ENCODE data around the gene KLHL33. TPM values are rescaled to one million over a fixed set of nuclear protein-coding genes. Genes with fewer than 3 reads are reported as not detected.

Gene KLHL33
- polyA plus RNA-seq, 3 donors: 0.04 TPM; not detected in 2

- Histone ChIP-seq H3K9me3 (replicated peaks in 1 of 2; ENCODE audit: control insufficient read depth in 1 of 2, insufficient read depth in 1 of 2, low read length in 2 of 2) (no peaks in the 10 kb centered on the region), H3K79me2 (ENCODE audit: insufficient read depth, low read length) (no peaks in the 10 kb centered on the region), H3K4me2 (replicated peaks; ENCODE audit: extremely low read depth, low read length, poor library complexity, severe bottlenecking) (peak overlapping the region; percentile 58), H3K27me3 (ENCODE audit: control insufficient read depth in 2 of 2, insufficient read depth in 2 of 2, low read length in 2 of 2) (no peaks in the 10 kb centered on the region), H4K20me1 (ENCODE audit: insufficient read depth, low read length) (no peaks in the 10 kb centered on the region), H3K36me3 (replicated peaks in 1 of 2; ENCODE audit: control insufficient read depth in 1 of 2, insufficient read depth in 2 of 2, low read length in 2 of 2) (peaks cover 9 to 17% of the 10 kb centered on the region in 2 donors), H3K4me3 (replicated peaks in 1 of 3; ENCODE audit: low read depth in 2 of 3, low read length in 3 of 3) (peak overlapping the region in 1 of 3 experiments; percentile 38), H3K9ac (ENCODE audit: insufficient read depth, low read length, poor library complexity, severe bottlenecking) (no peak overlapping the region), H3K4me1 (ENCODE audit: control insufficient read depth in 1 of 2, insufficient read depth in 2 of 2, low read length in 2 of 2) (peaks cover 52 to 58% of the 10 kb centered on the region in 2 donors), H2AFZ (ENCODE audit: insufficient read depth, low read depth, low read length, poor library complexity, severe bottlenecking) (peak overlapping the region; percentile 56), H3K27ac (ENCODE audit: low read depth in 1 of 2, low read length in 2 of 2) (peak overlapping the region in 1 of 2 donors; percentile 21)
- TF ChIP-seq, protein P1, sequence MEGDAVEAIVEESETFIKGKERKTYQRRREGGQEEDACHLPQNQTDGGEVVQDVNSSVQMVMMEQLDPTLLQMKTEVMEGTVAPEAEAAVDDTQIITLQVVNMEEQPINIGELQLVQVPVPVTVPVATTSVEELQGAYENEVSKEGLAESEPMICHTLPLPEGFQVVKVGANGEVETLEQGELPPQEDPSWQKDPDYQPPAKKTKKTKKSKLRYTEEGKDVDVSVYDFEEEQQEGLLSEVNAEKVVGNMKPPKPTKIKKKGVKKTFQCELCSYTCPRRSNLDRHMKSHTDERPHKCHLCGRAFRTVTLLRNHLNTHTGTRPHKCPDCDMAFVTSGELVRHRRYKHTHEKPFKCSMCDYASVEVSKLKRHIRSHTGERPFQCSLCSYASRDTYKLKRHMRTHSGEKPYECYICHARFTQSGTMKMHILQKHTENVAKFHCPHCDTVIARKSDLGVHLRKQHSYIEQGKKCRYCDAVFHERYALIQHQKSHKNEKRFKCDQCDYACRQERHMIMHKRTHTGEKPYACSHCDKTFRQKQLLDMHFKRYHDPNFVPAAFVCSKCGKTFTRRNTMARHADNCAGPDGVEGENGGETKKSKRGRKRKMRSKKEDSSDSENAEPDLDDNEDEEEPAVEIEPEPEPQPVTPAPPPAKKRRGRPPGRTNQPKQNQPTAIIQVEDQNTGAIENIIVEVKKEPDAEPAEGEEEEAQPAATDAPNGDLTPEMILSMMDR (IDR thresholded peaks at IDR 0.05): no peak
- 86% methylated on average over 1 of the region's 2 CpGs for WGBS (ENCODE audit: insufficient coverage)
- Mint-ChIP-seq H3K4me3 (peak overlapping the region in 1 of 2 donors; percentile 78), H3K27ac (peak overlapping the region in 3 of 7 donors; percentile 21 to 55 (median 51)), H3K9me3 (peaks cover 0 to 9% (median 0%) of the 10 kb centered on the region in 7 donors), H3K27me3 (ENCODE audit: low read depth in 3 of 3) (peaks cover 0 to 1% (median 0%) of the 10 kb centered on the region in 3 donors), H3K4me1 (peaks cover 55% of the 10 kb centered on the region), H3K36me3 (peaks cover 0 to 2% of the 10 kb centered on the region in 2 donors)
- peak in 2 of 3 donors; percentile 22 to 30 for DNase-seq
- intact Hi-C loops (cut with micrococcal nuclease): no loop called here
These were observed 5.5 kb upstream of the KLHL33 start for GRCh38 chr14:20441461-20441860.

- Mint-ChIP-seq H3K9me3 (peaks cover 0 to 9% (median 0%) of the 10 kb centered on the region in 7 donors), H3K27ac (peak overlapping the region in 2 of 7 donors; percentile 43 to 50), H3K27me3 (ENCODE audit: low read depth in 3 of 3) (peaks cover 0 to 1% (median 0%) of the 10 kb centered on the region in 3 donors), H3K4me3 (peak overlapping the region in 1 of 2 donors; percentile 78), H3K4me1 (peaks cover 55% of the 10 kb centered on the region), H3K36me3 (peaks cover 0 to 2% of the 10 kb centered on the region in 2 donors)
- peak overlapping the region in 1 of 2 donors; percentile 21 for H3K27ac ChIP-seq (ENCODE audit: low read depth in 1 of 2, low read length in 2 of 2)
- peak in 1 of 3 donors; percentile 21 for DNase-seq
- no peaks in the 10 kb centered on the region for H3K27me3 ChIP-seq (ENCODE audit: control insufficient read depth in 2 of 2, insufficient read depth in 2 of 2, low read length in 2 of 2)
- TF ChIP-seq, protein P1 (IDR thresholded peaks at IDR 0.05): no peak
- H3K9ac ChIP-seq (ENCODE audit: insufficient read depth, low read length, poor library complexity, severe bottlenecking): no peak overlapping the region
- H4K20me1 ChIP-seq (ENCODE audit: insufficient read depth, low read length): no peaks in the 10 kb centered on the region
- peaks cover 52 to 58% of the 10 kb centered on the region in 2 donors for H3K4me1 ChIP-seq (ENCODE audit: control insufficient read depth in 1 of 2, insufficient read depth in 2 of 2, low read length in 2 of 2)
- H3K36me3 ChIP-seq (replicated peaks in 1 of 2; ENCODE audit: control insufficient read depth in 1 of 2, insufficient read depth in 2 of 2, low read length in 2 of 2): peaks cover 3 to 11% of the 10 kb centered on the region in 2 donors
- H3K9me3 ChIP-seq (replicated peaks in 1 of 2; ENCODE audit: control insufficient read depth in 1 of 2, insufficient read depth in 1 of 2, low read length in 2 of 2): no peaks in the 10 kb centered on the region
- H3K4me2 ChIP-seq (replicated peaks; ENCODE audit: extremely low read depth, low read length, poor library complexity, severe bottlenecking): peak overlapping the region; percentile 58
- peak overlapping the region; percentile 56 for H2AFZ ChIP-seq (ENCODE audit: insufficient read depth, low read depth, low read length, poor library complexity, severe bottlenecking)
- intact Hi-C loops (cut with micrococcal nuclease): no loop called here
- no peaks in the 10 kb centered on the region for H3K79me2 ChIP-seq (ENCODE audit: insufficient read depth, low read length)
- H3K4me3 ChIP-seq (replicated peaks in 1 of 3; ENCODE audit: low read depth in 2 of 3, low read length in 3 of 3): peak overlapping the region in 1 of 3 experiments; percentile 38
- no CpG with 5 or more reads among the region's 5 CpGs for WGBS (ENCODE audit: insufficient coverage)
These were observed 4.9 kb upstream of the KLHL33 start for GRCh38 chr14:20440882-20441281.
